ENCODE data around the gene PHAF1. TPM values are rescaled to one million over a fixed set of nuclear protein-coding genes. Genes with fewer than 3 reads are reported as not detected.

The PHAF1 gene
- total and polyA plus RNA-seq, 2 of the 13 experiments (the other 11 are each of a cell fraction or from before 2014, with no cell fraction given), result 48.3 to 174 TPM

- TF ChIP-seq MXD3 (CRISPR knock-in tag; IDR thresholded peaks at IDR 0.05) (peak; percentile 83; the same call in 1 of the 2 replicates), FOXC1 (CRISPR knock-in tag; IDR thresholded peaks at IDR 0.05; ENCODE audit: borderline replicate concordance) (0 out of 2 replicates have a peak, but pooled peaks have one; percentile 50), PAWR (CRISPR knock-in tag; IDR thresholded peaks at IDR 0.05; ENCODE audit: borderline replicate concordance) (no peak), ELF3 (CRISPR knock-in tag; IDR thresholded peaks at IDR 0.05) (peak; percentile 87), SYNCRIP (IDR thresholded peaks at IDR 0.05; ENCODE audit: insufficient read depth, low read depth, low read length) (no peak), ZNF251 (CRISPR knock-in tag; IDR thresholded peaks at IDR 0.05) (no peak), ATM (IDR thresholded peaks at IDR 0.05; ENCODE audit: borderline replicate concordance) (no peak), ZNF891 (CRISPR knock-in tag; IDR thresholded peaks at IDR 0.05) (peak; percentile 43; the same call in 1 of the 2 replicates), DNMT1 (CRISPR knock-in tag; IDR thresholded peaks at IDR 0.05) (0 out of 2 replicates have a peak, but pooled peaks have one; percentile 45), U2AF2 (IDR thresholded peaks at IDR 0.05; ENCODE audit: low read depth, low read length) (no peak), ZKSCAN1 (IDR thresholded peaks at IDR 0.05; ENCODE audit: low read length) (no peak), MAZ (IDR thresholded peaks at IDR 0.05; ENCODE audit: borderline replicate concordance, low read depth, low read length) (peak; percentile 61; the same call in 1 of the 2 replicates), MAZ (CRISPR knock-in tag; IDR thresholded peaks at IDR 0.05; ENCODE audit: low read depth) (peak; percentile 90), NKX3-1 (CRISPR knock-in tag; IDR thresholded peaks at IDR 0.05) (peak; percentile 84; the same call in 1 of the 2 replicates), GABPB1 (CRISPR knock-in tag; IDR thresholded peaks at IDR 0.05) (peak; percentile 74), ZNF629 (CRISPR knock-in tag; conservative IDR thresholded peaks at IDR 0.05) (no peak), CEBPZ (IDR thresholded peaks at IDR 0.05; ENCODE audit: low read length) (no peak), NFYC (CRISPR knock-in tag; IDR thresholded peaks at IDR 0.05) (peak; percentile 42), AHDC1 (CRISPR knock-in tag; IDR thresholded peaks at IDR 0.05; ENCODE audit: borderline replicate concordance) (0 out of 2 replicates have a peak, but pooled peaks have one; percentile 22), HOXA5 (CRISPR knock-in tag; IDR thresholded peaks at IDR 0.05) (peak; percentile 85), TOE1 (CRISPR knock-in tag; IDR thresholded peaks at IDR 0.05) (0 out of 2 replicates have a peak, but pooled peaks have one; percentile 53), SALL1 (CRISPR knock-in tag; IDR thresholded peaks at IDR 0.05) (peak; percentile 94), ISX (CRISPR knock-in tag; conservative IDR thresholded peaks at IDR 0.05) (peak; percentile 91; the same call in 1 of the 2 replicates)
These were observed 54.9 kb downstream of the PHAF1 start, which contains the start of gene HSF4 (continued) for GRCh38 chr16:67164599-67165061.

All from HepG2 (cell line).